Small intestine (tissue), 16 donors: ENCODE results near the gene ARID1A. TPM values are rescaled to one million over a fixed set of nuclear protein-coding genes. Genes with fewer than 3 reads are reported as not detected.
"Not testable (repeated sequence)": the region's sequence is repeated elsewhere in the genome, so short reads cannot be mapped to it uniquely, and the experiment has no call there.

Experiments
- DNase-seq, 2 donors: peaks; one replicate each; pipeline versions ENCODE4 v3.0.0 to v3.0.0-alpha.2; 2013
- FAIRE-seq: peaks from 2 replicates; lab custom pipeline; 2012; peaks lifted over from hg19 to GRCh38; lab: Jason Lieb, UNC
- H3K27ac ChIP-seq, 3 donors: one replicate each; pipeline ENCODE4 v1.5.1; 2013; ENCODE audit warnings: low read length in 2 of 3, mild to moderate bottlenecking in 2 of 3, control low read depth in 1 of 3, inconsistent platforms in 1 of 3, low read depth in 1 of 3, moderate library complexity in 1 of 3
- H3K27me3 ChIP-seq, 3 donors: one replicate each; pipeline ENCODE4 v1.6.1; 2013; ENCODE audit warnings: low read length in 3 of 3, inconsistent platforms in 1 of 3; ENCODE audit not compliant: control insufficient read depth in 3 of 3, insufficient read depth in 3 of 3
- H3K36me3 ChIP-seq, 3 donors: one replicate each; pipeline ENCODE4 v1.6.1; 2013; ENCODE audit warnings: low read length in 3 of 3, inconsistent platforms in 1 of 3, low read depth in 1 of 3, mild to moderate bottlenecking in 1 of 3, moderate library complexity in 1 of 3; ENCODE audit not compliant: control insufficient read depth in 3 of 3, insufficient read depth in 2 of 3
- H3K4me1 ChIP-seq, 3 donors: one replicate each; pipeline ENCODE4 v1.6.1; 2013; ENCODE audit warnings: low read length in 2 of 3, inconsistent platforms in 1 of 3, low read depth in 1 of 3, mild to moderate bottlenecking in 1 of 3, moderate library complexity in 1 of 3; ENCODE audit not compliant: control insufficient read depth in 3 of 3, insufficient read depth in 2 of 3
- H3K4me3 ChIP-seq, 3 donors: one replicate each; pipeline ENCODE4 v1.5.1; 2013; ENCODE audit warnings: low read length in 3 of 3, control low read depth in 1 of 3, inconsistent platforms in 1 of 3, low read depth in 1 of 3, mild to moderate bottlenecking in 1 of 3, moderate library complexity in 1 of 3
- H3K9me3 ChIP-seq, 2 donors: one replicate each; pipeline ENCODE4 v1.6.1; 2013; ENCODE audit warnings: low read depth in 1 of 2, low read length in 1 of 2; ENCODE audit not compliant: control insufficient read depth in 2 of 2, insufficient read depth in 1 of 2
- WGBS, 3 donors: extraction: QIAGEN DNeasy Blood & Tissue Kit; methylation state at CpG; one replicate each; pipeline ENCODE4 v1.1.7; 2013; 5-methylcytosine and 5-hydroxymethylcytosine counted together
- long read RNA-seq, 10 donors: transcript quantifications; one replicate each; lab custom pipeline, GENCODE V29; 2026
- polyA plus RNA-seq, 4 donors: library from polyadenylated mRNA; stranded (reverse) in 3 of 4; unstranded in 1 of 4; fragments of 200-250 nt in 3 of 4; fragments of 120-200 nt in 1 of 4; gene quantifications; one replicate each; pipeline versions ENCODE4 v1.2.1 to v1.2.3, GENCODE V29; 2013
- donor health status: healthy with polysubstance abuse.
- donor health status: control.
- donor health status: control.
- donor health status: Bipolar disorder and iron deficiency.
- donor health status: healthy.

ARID1A gene
- 10 to 100 TPM in 3 of 4 donors, 1 to 10 TPM in 1; 7.8 to 59.7 (median 18.7) TPM for polyA plus RNA-seq
- long read RNA-seq, donor 1: 0 reads
- long read RNA-seq, donor 2, transcript ARID1A-217 (1 exons, 3,046 nt): major isoform, 18 of 25 reads
- long read RNA-seq, donor 2, partial matches to known transcripts: 7 of 25 reads
- long read RNA-seq, donor 2, other reads (novel, unspliced or antisense): 0 of 25 reads
- long read RNA-seq, donor 3, transcript ARID1A-217 (1 exons, 3,046 nt): major isoform, 41 of 65 reads
- long read RNA-seq, donor 3, partial matches to known transcripts: 23 of 65 reads
- long read RNA-seq, donor 3, other reads (novel, unspliced or antisense): 0 of 65 reads
- long read RNA-seq, donor 4, partial matches to known transcripts: 0 of 2 reads
- long read RNA-seq, donor 4, other reads (novel, unspliced or antisense): 0 of 2 reads
- long read RNA-seq, donor 5, transcript ARID1A-217 (1 exons, 3,046 nt): major isoform, 12 of 12 reads
- long read RNA-seq, donor 5, partial matches to known transcripts: 0 of 12 reads
- long read RNA-seq, donor 5, other reads (novel, unspliced or antisense): 0 of 12 reads
- long read RNA-seq, donor 6, transcript ARID1A-217 (1 exons, 3,046 nt): major isoform, 16 of 48 reads
- long read RNA-seq, donor 6, partial matches to known transcripts: 32 of 48 reads
- long read RNA-seq, donor 6, other reads (novel, unspliced or antisense): 0 of 48 reads
- long read RNA-seq, donor 7: 0 reads
- long read RNA-seq, donor 8, transcript ARID1A-217 (1 exons, 3,046 nt): major isoform, 5 of 5 reads
- long read RNA-seq, donor 8, partial matches to known transcripts: 0 of 5 reads
- long read RNA-seq, donor 8, other reads (novel, unspliced or antisense): 0 of 5 reads
- long read RNA-seq, donor 9, transcript ARID1A-217 (1 exons, 3,046 nt): major isoform, 7 of 7 reads
- long read RNA-seq, donor 9, partial matches to known transcripts: 0 of 7 reads
- long read RNA-seq, donor 9, other reads (novel, unspliced or antisense): 0 of 7 reads
- long read RNA-seq, donor 10, transcript ARID1A-217 (1 exons, 3,046 nt): major isoform, 42 of 63 reads
- long read RNA-seq, donor 10, partial matches to known transcripts: 19 of 63 reads
- long read RNA-seq, donor 10, other reads (novel, unspliced or antisense): 0 of 63 reads

DNA sequence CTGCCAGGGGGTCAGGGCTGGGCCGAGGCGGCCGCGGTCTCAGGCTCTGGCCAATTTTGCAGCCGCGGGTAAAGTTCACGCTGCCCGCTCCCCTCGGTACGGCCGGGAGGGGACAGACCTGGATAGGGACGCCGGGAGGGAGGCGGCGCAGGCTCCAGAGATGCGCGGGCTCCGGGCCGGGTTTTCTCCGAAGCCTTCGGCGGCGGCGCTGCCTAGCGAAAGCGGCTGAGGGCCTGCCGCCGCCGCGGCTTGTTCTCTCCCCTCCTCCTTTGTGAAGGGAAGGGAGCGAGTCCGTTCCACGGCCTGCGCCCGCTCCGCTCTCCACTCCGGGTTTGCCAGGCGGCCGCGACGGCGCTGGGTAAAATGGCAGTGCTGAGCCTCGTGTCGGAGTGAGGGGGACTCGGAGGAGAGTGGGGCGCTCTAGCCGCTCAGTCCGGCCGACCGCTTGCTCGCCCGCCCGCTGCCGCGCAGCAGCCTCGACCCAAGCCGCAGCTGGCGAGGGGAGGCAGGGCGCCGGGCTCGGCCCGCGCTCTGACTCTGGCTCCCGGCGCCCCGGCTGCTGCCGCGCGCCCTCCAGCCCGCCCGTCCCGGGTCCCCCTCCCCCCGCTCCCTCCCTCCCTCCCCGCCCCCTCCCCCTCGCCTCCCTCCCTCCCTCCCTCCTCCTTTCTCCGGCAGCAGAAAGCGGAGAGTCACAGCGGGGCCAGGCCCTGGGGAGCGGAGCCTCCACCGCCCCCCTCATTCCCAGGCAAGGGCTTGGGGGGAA, at the start of gene ARID1A:
Gene ARID1A, plus strand, starts transcription at position 660 of the 763 bp plus-strand sequence. CDS start 389 bp downstream, outside the sequence.
- no peaks in the 10 kb centered on the region for H3K9me3 ChIP-seq
- peak within 1 kb of the TSS; percentile 94 to 98 (median 96) for H3K27ac ChIP-seq
- H3K27me3 ChIP-seq: no peaks in the 10 kb centered on the region
- 0% methylated on average over 26 to 74 of the region's 80 CpGs for WGBS, 3 donors
- FAIRE-seq (no peak), DNase-seq (peak; percentile 96 to 100)
- H3K4me3 ChIP-seq: peak within 1 kb of the TSS; percentile 71 to 99 (median 99)
- H3K4me1 ChIP-seq: peaks cover 9 to 47% (median 23%) of the 10 kb centered on the region in 3 donors
- no peaks in the 10 kb centered on the region for H3K36me3 ChIP-seq

DNA sequence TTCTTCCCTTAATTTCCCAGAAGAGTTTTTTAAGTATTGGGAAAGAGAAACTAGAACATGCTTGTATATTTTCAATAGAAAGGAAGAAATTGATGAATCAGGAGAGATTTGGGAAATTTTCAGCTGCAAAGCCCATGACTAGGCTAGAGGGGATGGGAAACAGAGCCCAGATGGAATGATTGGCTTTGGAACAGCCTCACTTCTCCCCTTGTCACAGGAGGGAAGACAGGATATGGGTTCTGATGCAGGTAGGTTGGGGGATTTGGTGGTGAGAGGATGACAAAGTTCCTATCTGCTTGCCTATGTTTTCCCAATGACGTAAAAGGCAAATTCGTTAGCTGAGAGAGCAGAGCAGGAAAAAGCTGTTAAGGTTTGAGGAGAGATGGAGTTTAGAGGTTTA, 31.0 kb upstream of the ARID1A start:
- no peaks in the 10 kb centered on the region for H3K9me3 ChIP-seq
- FAIRE-seq (no peak), DNase-seq (no peak)
- no peaks in the 10 kb centered on the region for H3K27me3 ChIP-seq
- H3K27ac ChIP-seq: no peak overlapping the region
- no peak overlapping the region for H3K4me3 ChIP-seq
- H3K4me1 ChIP-seq: no peaks in the 10 kb centered on the region
- 81 to 86% (median 83%) methylated on average over 2 of the region's 2 CpGs for WGBS, 3 donors
- H3K36me3 ChIP-seq: no peaks in the 10 kb centered on the region

DNA sequence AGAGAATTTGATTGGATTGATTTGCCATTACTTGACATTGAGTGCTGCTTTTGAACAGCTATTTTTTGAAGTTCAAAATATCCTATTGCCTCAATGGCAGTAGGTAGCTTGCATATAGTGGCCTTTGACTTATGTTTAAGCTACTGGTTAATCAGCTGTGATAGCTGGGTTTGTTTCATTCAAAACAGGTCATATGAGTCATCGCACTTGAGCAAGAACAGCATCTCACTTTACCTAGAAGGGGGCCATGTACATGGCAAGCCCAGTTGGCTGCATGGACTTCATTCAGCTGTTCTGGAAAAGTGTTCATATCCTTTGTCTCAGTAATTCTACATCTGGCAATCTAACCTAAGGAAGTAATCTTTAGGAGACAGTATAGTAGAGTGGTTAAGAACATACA, 29.0 kb upstream of the ARID1A start:
- no peaks in the 10 kb centered on the region for H3K27me3 ChIP-seq
- H3K9me3 ChIP-seq: no peaks in the 10 kb centered on the region
- no peak overlapping the region for H3K27ac ChIP-seq
- no peak overlapping the region for H3K4me3 ChIP-seq
- FAIRE-seq: no peak
- 84 to 96% (median 88%) methylated on average over 1 of the region's 1 CpG for WGBS, 3 donors
- no peaks in the 10 kb centered on the region for H3K4me1 ChIP-seq
- DNase-seq: peak in 1 of 2 donors; percentile 48
- no peaks in the 10 kb centered on the region for H3K36me3 ChIP-seq

DNA sequence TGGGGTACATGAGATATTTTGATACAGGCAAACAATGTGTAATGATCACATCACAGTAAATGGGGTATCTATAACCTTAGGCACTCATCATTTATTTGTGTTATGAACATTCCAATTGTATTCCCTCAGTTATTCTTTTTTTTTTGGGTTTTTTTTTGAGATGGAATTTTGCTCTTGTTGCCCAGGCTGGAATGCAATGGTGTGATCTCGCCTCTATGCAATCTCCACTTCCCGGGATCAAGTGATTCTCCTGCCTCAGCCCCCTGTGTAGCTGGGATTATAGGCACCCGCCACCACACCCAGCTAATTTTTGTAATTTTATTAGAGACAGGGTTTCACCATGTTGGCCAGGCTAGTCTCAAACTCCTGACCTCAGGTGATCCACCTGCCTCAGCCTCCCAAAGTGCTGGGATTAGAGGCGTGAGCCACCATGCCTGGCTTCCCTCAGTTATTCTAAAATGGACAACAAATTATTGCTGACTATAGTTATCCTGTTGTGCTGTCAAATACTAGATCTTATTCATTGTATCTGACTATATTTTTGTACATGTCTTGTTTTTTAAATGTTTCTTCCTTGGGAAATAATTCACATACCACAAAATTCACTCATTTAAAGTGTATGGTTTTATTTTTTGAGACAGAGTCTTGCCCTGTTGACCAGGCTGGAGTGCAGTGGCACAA, 27.6 kb upstream of the ARID1A start:
- H3K4me1 ChIP-seq, H3K9me3 ChIP-seq, FAIRE-seq, H3K27me3 ChIP-seq, DNase-seq, H3K36me3 ChIP-seq, H3K27ac ChIP-seq, H3K4me3 ChIP-seq: not testable (repeated sequence)
- 77 to 94% (median 89%) methylated on average over 4 of the region's 4 CpGs for WGBS, 3 donors

DNA sequence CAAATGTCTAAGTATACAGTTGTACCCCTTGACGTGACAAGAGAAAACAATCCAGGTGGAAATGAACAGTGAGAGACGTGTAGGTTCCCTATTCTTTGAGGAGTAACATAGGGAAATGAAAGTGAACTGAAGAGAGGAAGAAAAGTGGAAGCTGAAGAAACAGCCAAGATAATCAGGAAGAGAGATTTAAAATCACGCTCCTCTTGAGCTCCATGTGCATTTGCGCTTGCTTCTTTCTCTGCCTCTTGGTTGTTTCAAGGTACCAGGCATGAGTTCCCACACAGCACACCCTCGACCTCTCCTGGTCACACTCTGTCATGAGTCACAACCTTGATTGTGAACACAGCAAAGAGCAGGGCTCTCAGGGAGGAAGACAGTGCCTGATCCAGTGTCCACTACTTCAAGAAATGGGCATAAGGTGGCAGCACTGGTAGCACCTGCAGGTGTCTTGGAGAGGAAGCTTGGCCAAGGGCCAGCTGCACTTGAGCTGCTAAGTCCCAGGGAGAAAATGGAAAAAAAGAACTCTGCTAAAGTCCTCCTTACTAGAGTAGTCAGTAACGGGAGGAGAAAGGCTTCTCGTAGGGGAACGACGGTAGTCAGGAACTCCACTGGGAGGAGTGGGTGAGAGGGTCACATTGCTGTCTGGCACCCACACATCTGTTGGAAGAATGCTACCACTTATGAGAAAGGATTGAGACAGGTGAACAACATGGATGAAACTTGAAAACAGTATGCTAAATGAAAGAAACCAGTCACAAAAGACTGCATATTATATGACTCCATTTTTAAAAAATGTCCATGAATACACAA, 18.3 kb upstream of the ARID1A start:
- peak overlapping the region in 2 of 3 donors; percentile 8 to 46 for H3K27ac ChIP-seq
- H3K9me3 ChIP-seq: no peaks in the 10 kb centered on the region
- DNase-seq (peak; percentile 95 to 98), FAIRE-seq (no peak)
- 2 to 9% (median 9%) methylated on average over 9 of the region's 9 CpGs for WGBS, 3 donors
- H3K4me1 ChIP-seq: peaks cover 0 to 8% (median 0%) of the 10 kb centered on the region in 3 donors
- no peak overlapping the region for H3K4me3 ChIP-seq
- no peaks in the 10 kb centered on the region for H3K27me3 ChIP-seq
- H3K36me3 ChIP-seq: no peaks in the 10 kb centered on the region

DNA sequence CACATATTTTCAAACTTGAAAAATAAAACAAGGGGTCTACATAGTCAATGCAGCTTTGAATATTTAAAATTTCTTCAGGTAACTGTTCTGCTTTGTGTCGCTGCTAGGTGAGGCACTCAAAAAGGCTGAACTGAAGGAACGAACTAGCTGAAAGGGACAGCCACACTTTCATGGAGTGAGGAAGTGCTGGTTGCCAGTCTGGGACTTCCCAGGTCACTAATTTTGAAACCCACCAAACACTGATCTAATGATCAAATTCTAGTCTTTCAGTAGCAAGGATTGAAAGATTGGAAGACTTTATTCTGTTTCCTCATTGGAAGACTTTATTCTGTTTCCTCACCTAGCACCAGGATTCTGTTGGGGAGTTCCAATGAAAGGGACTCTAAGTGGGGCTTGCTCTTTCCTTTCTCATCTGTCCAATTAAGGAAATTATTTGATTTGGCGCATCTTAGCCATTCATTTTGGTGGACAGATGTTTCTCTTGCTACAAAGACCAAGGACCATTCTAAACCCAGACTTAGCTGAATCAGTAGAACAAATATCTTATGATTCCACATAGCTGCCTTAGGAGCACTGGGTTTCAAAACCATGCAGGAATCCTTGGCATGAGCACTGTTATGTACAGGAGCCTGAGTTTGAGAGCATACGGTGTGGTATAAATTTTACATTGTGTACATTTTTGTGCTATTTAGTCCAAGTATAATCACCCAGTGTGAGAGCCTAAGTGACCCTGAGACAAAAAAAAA, 10.9 kb upstream of the ARID1A start:
- DNase-seq (no peak), FAIRE-seq (no peak)
- Histone ChIP-seq H3K36me3 (no peaks in the 10 kb centered on the region), H3K9me3 (no peaks in the 10 kb centered on the region), H3K4me3 (no peak overlapping the region), H3K27ac (no peak overlapping the region), H3K27me3 (no peaks in the 10 kb centered on the region), H3K4me1 (no peaks in the 10 kb centered on the region)
- WGBS, 3 donors: 81 to 89% (median 82%) methylated on average over 4 of the region's 4 CpGs
